Activated CD4-positive, alpha-beta T cell treated with anti-CD3 and anti-CD28 coated beads for 4 hours (primary cell): ENCODE results near the gene ACYP2.

Source experiments
- DNase-seq, 2 donors: peaks; one replicate each; pipeline ENCODE4 v3.0.0-alpha.2; 2020

ACYP2 gene

DNA sequence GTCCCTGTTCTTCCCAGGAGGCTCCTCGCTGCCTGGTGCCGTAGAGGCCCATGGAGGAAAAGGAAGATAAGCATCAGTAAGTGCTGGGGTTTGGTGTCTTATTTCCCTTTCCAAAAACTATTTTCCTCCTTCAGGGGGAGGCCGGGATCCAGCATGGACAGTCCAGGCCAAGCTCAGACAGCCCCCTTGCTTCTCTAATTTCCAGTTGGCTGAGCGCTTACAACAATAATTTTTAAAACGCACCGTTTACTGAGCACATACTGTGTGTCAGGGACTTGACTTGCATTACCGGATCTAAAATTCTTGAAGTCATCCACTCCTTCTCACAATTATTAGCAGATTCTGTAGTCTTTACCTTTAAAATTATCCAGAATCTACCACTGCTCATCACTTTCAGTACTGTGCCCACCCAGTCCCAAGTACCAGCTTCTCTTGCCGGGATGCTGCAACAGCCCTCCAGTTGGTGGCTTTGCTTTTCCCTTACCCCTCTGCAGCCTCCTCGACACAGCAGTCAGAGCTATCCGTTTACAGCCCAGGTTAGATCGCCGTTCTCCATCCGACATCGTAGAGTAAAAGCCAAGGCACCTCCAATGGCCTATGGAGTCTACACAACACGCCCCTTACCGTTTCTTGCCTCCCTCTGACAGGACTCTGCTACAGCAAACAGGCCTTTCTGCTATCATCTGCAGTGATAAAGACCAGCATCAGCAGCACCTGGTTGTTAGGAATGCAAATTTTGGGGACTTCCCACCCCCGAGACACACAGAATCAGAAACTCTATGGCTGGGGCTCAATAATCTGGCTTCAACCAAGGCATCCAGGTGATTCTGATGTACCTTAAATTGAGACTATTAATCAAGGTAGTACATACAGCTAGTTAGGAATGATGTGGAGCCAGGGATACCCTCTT, 215.8 kb downstream of the ACYP2 start:
- no peak for DNase-seq

DNA sequence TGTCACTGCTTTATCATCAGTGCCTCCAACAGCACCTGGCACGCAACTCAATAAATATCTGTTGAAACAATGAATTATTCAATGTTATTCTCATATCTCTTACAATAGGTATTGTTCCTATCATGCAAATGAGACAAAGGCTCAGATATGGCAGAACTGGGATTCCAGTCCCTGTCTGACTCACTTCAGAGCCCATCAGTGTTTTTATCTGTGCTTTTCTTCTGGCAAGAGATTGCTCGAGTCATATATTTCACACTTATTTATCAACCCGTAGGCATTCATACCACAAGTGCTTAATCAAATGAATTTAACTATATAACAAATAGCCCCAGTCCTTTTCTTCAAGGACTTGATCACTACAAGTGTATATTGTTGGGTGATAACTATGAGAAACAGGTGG, 217.0 kb downstream of the ACYP2 start:
- no peak for DNase-seq

DNA sequence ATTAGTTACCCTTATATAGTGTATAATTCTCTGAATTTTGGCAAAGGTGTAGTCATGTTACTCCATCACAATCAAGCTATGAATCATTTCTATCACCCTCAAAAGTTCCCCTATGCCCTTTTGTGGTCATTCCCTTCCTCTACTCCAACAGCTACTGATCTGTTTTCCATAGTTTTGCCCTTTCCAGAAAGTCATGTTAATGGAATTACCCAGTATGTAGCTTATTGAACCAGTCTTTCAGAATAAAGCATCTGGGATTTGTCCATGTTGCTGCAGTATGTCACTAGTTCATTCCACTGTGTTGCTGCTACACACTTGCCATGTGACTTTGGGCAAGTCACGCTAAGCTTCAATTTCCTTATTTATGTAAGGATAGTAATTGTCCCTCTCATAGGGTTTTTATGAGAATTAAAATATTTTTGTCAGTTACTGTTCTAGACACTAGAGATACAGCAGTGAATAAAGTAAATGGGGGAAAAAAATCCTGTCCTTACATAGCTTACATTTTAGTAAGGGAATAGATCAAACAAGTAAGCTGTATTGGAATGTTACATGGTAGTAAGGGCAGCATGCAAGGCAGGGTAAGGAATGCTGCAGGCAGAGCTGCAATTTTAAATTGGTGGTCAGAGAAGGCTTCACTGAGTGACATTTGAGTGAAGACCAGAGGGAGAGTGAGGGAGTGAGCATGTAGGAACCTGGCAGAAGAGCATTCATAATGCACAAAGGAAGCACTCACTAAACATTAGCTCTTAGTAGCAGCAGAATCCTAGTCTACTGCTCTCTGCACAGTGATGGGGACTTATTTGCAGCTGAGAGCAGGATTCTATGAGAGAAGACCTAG, 220.9 kb downstream of the ACYP2 start:
- DNase-seq, result no peak

DNA sequence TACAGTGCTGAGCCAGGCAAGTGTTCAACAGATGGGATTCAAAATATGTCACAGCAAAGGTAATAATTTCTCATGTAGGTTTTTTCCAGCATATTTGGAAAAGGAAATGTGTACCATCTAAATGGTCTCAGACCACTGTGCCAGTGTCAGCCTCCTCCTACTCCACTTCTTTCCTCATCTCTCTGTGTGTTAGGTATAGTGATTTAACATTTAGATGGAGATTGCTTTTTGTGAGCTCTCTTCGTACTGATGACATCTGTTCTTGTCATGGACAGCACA, 221.5 kb downstream of the ACYP2 start:
- no peak for DNase-seq

DNA sequence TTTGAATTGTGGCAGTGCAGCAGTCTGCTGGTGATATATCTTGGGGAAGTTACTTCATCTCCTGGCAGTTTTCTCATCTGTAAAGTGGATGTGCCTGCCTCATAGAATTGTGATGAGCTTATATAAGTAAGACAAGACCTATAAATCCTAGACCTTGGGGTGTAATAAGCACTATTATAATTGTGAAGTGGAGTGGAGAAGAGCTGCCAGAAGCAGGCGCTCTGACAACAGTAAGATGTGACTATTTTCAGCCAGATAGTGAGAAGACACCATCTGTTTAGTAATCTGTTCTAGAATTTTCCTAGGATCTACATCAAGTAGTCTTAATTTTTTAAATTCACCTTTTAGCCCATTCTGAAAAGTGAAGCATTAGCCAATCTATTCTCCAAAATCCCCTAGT, 226.2 kb downstream of the ACYP2 start:
- DNase-seq, result no peak

DNA sequence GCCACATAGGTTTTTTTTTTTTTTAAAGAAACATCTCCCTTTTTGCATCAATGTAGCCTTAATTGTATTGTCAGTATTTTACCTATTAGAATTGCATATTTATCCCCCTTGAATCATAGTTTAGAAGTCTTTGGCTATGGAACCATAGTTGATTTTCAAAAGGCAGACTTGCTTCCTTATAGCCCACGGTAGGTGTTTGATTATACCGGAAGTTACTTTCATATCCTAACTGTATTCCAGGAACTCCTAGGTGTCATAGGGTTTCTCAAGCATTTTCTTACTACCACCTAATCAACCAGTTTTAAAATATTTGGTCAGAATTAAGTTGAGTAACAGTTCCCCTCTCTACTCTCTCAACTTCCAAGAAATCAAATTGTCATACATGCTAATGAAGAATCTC, 227.2 kb downstream of the ACYP2 start:
- DNase-seq, result no peak

DNA sequence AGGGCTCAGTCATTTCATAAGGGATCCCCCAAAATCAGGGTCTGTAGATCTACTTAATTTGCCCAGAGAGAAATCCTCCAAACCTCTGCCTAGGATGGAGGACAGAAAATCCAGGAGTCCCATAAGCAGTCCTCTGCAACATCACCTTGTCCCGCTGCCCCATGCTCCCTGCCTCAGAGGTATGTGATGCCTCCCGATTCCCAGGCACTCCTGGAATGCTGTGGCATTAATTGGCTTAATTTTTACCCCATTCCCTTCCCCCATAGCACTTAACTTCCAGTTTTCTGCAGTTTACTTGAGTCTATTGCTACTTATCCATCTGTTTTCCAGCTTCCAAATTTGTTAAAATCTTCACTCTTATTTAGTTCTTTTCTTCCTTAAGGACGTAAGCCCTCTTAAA, 232.2 kb downstream of the ACYP2 start:
- DNase-seq, result no peak

DNA sequence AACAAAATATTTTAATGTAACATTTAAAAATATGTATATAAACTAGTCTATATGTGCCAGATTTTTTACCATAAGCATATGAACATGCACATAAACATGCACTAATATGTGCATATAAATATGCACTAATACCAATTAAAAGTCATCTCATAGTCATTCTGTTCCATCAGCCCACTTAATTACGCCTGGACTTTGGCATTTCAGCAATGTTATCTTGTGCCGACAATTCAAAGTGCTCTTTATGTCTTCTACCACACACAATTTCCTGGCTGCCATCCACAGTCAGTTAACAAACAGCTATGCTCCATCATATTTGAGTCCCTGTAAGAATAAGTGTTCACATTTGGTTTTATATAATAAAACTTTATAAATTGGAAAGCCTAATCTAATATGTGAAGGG, 233.2 kb downstream of the ACYP2 start:
- no peak for DNase-seq

DNA sequence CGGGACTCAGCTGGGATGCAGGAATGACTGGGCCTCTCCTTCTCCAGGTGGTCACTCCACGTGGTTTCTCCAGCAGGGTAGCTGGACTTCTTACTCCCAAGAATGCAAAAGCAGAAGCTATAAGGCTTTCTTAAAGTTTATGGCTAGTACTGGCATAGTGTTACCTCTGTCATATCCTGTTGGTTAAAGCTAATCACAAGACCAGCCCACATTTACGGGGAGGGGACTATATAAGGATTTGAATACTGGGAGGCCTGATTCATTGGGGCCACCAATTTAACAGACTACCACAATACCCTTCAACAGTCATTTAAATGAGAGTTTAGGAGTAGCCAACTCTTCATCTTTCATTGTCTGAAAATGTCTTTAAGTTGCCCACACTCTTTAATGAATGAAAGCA, 235.0 kb downstream of the ACYP2 start:
- no peak for DNase-seq

DNA sequence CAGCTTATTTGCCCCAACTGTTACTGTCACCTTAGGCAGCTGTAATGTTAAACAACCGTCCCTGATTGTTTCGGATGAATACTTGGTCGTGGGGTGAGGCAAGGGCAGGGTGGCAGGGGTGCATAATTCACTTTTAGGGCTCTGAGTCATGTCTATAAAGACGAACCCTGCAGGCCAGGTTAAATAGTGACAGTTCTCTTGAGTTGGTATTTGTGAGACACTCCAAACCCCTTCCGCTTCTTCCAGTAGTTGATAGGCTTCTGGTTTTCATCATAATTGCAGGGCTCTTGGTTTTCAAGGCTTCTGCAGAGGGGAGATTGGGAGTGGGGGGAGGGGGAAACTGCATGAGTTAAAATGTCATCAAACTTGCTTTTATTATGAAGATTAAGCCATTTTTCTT, 237.8 kb downstream of the ACYP2 start:
- DNase-seq, result no peak
